Smooth muscle cell of the brain vasculature (primary cell): ENCODE data around the gene CLPSL2.
"Not testable (repeated sequence)": the region's sequence is repeated elsewhere in the genome, so short reads cannot be mapped to it uniquely, and the experiment has no call there.

Source experiments
- DNase-seq: peaks from one replicate; pipeline ENCODE4 v3.0.0-alpha.2; 2012; ENCODE audit warnings: low read depth, low spot score

The CLPSL2 gene, protein sequence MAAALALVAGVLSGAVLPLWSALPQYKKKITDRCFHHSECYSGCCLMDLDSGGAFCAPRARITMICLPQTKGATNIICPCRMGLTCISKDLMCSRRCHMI

GRCh38 chr6:35776364-35777215 lies at the start of gene CLPSL2:
CLPSL2 (plus strand) TSS chr6:35776598; CDS start chr6:35776619, 21 bp downstream.
- DNase-seq = no peak

- peak; percentile 77 for DNase-seq
Observed at GRCh38 chr6:35727231-35727934, 49.0 kb upstream of the CLPSL2 start.

DNA sequence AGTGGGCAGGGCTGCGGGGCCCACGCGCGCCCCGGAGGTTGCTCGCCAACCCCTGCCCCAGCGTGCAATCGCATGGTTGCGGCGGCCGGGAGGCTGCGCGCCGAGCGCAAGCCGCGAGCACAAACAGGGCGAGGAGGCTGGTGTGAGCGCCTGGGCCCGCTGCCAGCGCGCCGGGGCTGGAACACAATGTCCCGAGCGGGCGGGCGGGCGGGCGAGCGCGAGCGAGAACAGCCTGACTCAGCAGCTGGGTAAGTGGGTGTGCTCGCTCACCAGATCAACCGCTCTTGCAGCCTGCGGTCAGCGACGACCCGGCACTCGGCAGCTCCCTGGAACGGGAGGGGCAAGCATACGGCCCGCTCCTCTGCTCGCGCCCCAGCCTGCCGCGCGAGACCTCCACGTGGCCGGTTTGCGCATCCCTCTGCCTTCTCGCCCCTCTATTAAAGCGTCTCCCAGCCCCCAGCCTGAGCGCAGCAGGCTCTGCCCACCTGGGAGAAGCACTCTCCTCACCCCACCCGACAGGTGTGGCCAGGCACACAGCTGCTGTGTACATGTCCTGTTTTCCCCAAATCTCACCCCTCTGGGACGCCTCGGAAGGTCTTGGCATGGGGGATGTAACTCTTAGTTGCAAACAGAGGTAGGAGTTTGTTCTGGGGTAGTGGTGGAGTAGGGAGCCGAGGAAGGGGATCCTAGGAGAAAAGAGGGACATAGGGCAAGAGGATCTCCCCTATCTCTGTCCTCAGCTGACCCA lies 48.3 kb upstream of the CLPSL2 start:
- peak; percentile 86 for DNase-seq

DNA sequence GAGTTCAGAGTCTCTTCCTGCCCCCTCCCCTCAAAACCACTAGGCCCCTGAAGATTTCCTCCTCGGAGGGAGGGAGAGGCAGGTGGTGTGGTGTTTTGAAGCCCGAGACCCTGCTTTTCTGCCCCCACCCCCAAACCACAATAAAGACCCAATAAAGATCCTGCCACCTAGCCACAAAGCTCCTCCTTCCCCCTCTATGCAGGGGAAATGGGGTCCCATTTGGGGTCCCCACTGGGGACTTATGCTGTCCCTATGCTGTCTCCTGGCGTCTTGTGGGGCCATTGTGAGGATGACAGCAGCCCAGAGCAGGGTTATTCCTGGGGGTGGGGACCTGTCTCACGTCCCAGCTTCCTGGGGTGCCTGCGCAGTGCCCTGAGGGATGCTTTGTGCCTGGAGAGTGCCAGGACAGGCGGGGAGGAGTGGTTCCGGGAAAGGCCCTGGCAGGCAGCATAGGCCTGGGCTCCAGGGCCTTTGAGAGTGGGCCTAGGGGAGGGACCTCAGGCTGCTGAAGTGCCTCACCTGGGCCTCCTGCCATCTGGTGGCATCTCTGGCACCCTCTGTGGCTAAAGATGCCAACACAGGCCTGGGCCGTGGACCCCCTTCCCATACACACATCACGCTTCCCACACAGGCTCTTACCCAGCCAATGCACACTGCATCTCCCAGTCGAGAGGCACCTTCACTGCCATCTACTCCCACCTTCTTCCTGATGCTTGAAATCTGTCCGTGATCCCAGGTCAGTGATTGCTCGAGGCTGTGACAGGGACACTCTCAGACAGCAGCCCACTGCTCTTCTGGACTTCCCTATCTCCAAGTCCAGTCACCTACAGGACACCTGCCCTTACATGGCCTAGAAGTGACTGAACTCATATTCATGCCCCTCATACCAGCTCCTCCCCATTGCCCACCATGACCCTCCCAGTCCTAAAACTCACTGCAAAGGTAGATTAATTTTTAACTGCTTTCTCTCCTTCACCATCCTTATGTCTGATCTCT lies 47.4 kb upstream of the CLPSL2 start:
- DNase-seq = no peak

- no peak for DNase-seq
Observed at GRCh38 chr6:35729722-35730121, 46.7 kb upstream of the CLPSL2 start.

GRCh38 chr6:35730745-35731413 lies 45.5 kb upstream of the CLPSL2 start:
- no peak for DNase-seq

DNA sequence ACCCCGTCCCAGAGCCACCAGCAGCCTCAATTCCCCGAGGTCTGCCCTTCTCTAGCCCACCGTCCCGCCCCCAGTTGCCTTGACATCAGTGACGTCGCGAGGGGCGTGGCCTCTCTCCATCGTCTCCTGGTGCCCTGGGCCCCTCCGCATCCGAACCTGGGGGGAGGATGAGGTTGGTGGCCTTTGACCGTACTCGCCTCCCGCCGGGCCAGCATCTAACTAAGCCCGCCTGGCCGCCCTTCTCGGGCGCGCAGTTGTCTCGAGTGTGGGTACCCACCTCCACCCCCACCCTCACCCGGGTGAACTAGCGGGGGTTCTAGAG lies 45.0 kb upstream of the CLPSL2 start:
- peak; percentile 84 for DNase-seq

DNA sequence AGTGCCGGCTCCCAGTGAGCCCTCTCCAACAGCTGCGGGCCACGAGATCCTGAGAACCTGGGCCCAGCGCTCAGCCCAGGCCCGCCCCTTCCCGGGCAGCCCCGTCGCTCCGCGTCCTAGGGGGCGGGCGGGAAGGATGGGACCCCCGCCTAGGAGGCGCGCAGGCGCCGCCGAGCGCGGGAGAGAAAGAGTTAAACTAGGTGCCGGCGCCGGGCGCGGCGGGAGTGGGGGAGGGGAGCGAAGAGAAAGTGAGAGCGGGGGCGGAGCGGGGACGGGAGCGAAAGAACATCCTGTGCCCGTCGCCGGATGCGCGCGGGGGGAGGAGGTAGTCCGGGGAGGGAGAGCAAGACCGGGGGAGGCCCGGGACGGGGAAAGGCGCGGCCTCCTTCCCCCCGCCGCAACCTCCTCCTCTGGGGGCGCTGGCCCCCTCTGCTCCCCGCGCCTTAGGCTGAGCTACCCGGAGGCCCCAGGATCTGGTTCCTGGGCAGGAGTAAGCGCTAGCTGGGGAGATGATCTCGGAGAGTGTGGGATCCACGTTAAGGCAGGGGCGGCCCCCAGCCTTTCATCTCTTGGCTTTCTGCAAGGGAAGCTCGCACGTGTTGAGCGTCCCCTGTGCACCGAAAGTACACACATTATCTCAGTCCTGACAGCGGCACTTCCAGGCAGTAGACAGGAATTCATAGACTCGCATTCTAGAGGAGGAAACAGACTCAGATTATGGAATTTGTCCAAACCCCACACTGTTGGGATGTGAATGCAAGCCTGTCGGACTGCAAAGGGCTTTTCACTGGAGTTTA lies 44.5 kb upstream of the CLPSL2 start:
- peak; percentile 93 for DNase-seq

DNA sequence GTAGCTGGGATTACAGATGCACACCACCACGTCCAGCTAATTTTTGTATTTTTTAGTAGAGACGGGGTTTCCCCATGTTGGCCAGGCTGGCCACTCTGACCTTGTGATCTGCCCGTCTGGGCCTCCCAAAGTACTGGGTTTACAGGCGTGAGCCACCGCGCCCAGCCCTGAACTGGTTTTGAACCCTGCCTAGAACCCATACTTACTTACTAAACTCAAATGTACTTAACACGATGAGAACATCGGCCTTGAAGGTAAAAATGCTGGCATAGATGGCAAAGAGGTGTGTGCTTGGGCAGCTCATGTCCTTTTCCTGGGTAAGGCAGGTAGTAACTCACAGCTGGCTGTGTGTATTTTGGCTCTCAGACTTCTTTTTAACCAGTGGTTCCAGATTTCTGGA lies 42.8 kb upstream of the CLPSL2 start:
- no peak for DNase-seq

DNA sequence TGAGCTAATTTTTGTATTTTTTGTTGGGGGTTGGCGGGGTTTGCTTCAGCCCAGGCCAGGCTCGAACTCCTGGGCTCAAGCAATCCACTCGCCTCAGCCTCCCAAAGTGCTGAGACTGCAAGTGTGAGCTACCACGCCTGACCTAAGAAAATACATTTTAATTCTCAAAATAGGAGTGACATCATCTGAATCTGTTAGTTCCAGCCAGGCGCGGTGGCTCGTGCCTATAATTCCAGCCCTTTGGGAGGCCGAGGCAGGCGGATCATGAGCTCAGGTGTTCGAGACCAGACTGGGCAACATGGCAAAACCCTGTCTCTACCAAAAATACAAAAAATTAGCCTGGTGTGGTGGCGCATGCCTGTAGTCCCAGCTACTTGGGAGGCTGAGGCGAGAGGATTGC lies 42.1 kb upstream of the CLPSL2 start:
- not testable (repeated sequence) for DNase-seq

- no peak for DNase-seq
Observed at GRCh38 chr6:35735452-35735851, 40.9 kb upstream of the CLPSL2 start.

GRCh38 chr6:35736253-35736894 lies 40.0 kb upstream of the CLPSL2 start:
- no peak for DNase-seq

GRCh38 chr6:35736982-35737412 lies 39.4 kb upstream of the CLPSL2 start, which contains the start of gene ARMC12:
ARMC12 (plus strand) TSS chr6:35737032; CDS start chr6:35737109, 77 bp downstream.
- DNase-seq = no peak

GRCh38 chr6:35737413-35738211 lies 38.8 kb upstream of the CLPSL2 start:
- no peak for DNase-seq

- DNase-seq = no peak
Observed at GRCh38 chr6:35739645-35740524, 36.5 kb upstream of the CLPSL2 start.

DNA sequence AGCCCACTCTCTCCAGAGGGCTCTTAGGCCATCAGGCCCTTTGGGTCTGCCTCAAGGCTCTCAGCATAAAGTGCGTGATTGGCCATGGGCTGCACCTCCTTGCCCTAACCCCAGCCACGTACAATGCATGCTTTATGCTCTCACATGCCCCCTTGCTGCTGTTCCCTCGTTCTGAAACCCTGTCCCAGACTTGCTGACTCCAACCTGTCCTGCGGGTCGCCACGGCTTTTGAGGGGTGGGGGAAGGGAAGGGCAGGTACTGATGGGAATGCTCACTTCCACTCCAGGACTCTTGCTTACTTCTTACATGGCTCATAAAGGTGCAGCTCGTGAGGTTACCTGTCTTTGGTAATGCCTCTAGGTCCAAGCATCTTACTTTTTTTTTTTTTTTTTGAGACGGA lies 33.6 kb upstream of the CLPSL2 start:
- DNase-seq = no peak

- no peak for DNase-seq
Observed at GRCh38 chr6:35745509-35745908, 30.9 kb upstream of the CLPSL2 start.
